Measurements from ENCODE around the gene GLMN. TPM values are rescaled to one million over a fixed set of nuclear protein-coding genes. Genes with fewer than 3 reads are reported as not detected.

The GLMN gene
- polyA plus RNA-seq, 1 of the 3 experiments (the other 2 are of a cell fraction) = 2.3 TPM

DNA sequence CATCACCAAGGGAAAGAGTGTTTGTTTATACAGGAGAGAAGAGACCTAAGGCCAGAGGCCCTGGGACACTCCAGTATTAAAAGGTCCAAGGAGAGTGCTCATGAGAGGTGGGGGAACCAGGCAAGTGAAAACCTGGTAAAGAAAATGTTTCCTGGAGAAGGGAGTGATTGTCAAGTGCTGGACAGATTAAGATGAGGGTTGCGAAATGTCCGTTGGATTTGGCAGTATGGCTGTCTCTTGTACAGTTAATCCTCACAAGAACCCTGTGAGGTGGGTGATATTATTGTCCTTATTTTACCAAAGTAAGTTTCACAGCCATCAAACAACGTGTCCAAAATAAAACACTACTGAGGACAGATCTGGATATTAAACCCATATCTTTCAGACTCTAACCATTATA is 44.3 kb upstream of the GLMN start:
- Histone ChIP-seq H2AFZ (ENCODE audit: low read depth) (no peak overlapping the region), H3K27ac (ENCODE audit: low read depth in 2 of 2, low read length in 1 of 2) (no peak overlapping the region), H3K79me2 (ENCODE audit: insufficient read depth) (no peaks in the 10 kb centered on the region), H4K20me1 (ENCODE audit: insufficient read depth) (no peaks in the 10 kb centered on the region), H3K27me3 (ENCODE audit: insufficient read depth) (no peaks in the 10 kb centered on the region), H3K9me3 (no peaks in the 10 kb centered on the region), H3K4me2 (no peak overlapping the region), H3F3A (replicated peaks; ENCODE audit: insufficient read depth) (no peaks in the 10 kb centered on the region), H3K9ac (no peak overlapping the region), H3K4me1 (ENCODE audit: control insufficient read depth in 1 of 2, insufficient read depth in 2 of 2, low read depth in 1 of 2, low read length in 1 of 2) (no peaks in the 10 kb centered on the region), H3K36me3 (replicated peaks in 1 of 2; ENCODE audit: control insufficient read depth in 1 of 2, insufficient read depth in 2 of 2, low read length in 1 of 2) (peaks cover 35 to 42% of the 10 kb centered on the region in 2 experiments), H3K9me2 (no peaks in the 10 kb centered on the region), H3K4me3 (ENCODE audit: low read depth in 2 of 2, low read length in 1 of 2) (no peak overlapping the region)
- ChIA-PET CTCF (interaction anchor here (1.0 kb wide), 1 partner anchor 8 kb away, joined by 3 read pairs; no protein-coding TSS in a partner anchor), POLR2A (no interaction called here)
- DNase-seq = no peak
- 83% methylated on average over 3 of the region's 3 CpGs for WGBS (ENCODE audit: low lambda C conversion rate)
- TF ChIP-seq EZH2phosphoT487 (IDR thresholded peaks at IDR 0.05; ENCODE audit: borderline replicate concordance, low read depth) (no peak), FOXJ3 (CRISPR knock-in tag; IDR thresholded peaks at IDR 0.05) (no peak), CHD2 (IDR thresholded peaks at IDR 0.05; ENCODE audit: low read length, partially characterized antibody) (no peak), POLR2AphosphoS5 (IDR thresholded peaks at IDR 0.05; ENCODE audit: low read depth, low read length) (no peak), MEF2A (IDR thresholded peaks at IDR 0.05; ENCODE audit: borderline replicate concordance, low read depth) (no peak)
- TF ChIP-seq, protein P1, sequence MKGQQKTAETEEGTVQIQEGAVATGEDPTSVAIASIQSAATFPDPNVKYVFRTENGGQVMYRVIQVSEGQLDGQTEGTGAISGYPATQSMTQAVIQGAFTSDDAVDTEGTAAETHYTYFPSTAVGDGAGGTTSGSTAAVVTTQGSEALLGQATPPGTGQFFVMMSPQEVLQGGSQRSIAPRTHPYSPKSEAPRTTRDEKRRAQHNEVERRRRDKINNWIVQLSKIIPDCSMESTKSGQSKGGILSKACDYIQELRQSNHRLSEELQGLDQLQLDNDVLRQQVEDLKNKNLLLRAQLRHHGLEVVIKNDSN (IDR thresholded peaks at IDR 0.05; ENCODE audit: borderline replicate concordance, low read depth) = no peak
- TF ChIP-seq, protein P2, sequence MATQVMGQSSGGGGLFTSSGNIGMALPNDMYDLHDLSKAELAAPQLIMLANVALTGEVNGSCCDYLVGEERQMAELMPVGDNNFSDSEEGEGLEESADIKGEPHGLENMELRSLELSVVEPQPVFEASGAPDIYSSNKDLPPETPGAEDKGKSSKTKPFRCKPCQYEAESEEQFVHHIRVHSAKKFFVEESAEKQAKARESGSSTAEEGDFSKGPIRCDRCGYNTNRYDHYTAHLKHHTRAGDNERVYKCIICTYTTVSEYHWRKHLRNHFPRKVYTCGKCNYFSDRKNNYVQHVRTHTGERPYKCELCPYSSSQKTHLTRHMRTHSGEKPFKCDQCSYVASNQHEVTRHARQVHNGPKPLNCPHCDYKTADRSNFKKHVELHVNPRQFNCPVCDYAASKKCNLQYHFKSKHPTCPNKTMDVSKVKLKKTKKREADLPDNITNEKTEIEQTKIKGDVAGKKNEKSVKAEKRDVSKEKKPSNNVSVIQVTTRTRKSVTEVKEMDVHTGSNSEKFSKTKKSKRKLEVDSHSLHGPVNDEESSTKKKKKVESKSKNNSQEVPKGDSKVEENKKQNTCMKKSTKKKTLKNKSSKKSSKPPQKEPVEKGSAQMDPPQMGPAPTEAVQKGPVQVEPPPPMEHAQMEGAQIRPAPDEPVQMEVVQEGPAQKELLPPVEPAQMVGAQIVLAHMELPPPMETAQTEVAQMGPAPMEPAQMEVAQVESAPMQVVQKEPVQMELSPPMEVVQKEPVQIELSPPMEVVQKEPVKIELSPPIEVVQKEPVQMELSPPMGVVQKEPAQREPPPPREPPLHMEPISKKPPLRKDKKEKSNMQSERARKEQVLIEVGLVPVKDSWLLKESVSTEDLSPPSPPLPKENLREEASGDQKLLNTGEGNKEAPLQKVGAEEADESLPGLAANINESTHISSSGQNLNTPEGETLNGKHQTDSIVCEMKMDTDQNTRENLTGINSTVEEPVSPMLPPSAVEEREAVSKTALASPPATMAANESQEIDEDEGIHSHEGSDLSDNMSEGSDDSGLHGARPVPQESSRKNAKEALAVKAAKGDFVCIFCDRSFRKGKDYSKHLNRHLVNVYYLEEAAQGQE (IDR thresholded peaks at IDR 0.05; ENCODE audit: low read depth, low read length) = no peak
- TF ChIP-seq, protein P3, sequence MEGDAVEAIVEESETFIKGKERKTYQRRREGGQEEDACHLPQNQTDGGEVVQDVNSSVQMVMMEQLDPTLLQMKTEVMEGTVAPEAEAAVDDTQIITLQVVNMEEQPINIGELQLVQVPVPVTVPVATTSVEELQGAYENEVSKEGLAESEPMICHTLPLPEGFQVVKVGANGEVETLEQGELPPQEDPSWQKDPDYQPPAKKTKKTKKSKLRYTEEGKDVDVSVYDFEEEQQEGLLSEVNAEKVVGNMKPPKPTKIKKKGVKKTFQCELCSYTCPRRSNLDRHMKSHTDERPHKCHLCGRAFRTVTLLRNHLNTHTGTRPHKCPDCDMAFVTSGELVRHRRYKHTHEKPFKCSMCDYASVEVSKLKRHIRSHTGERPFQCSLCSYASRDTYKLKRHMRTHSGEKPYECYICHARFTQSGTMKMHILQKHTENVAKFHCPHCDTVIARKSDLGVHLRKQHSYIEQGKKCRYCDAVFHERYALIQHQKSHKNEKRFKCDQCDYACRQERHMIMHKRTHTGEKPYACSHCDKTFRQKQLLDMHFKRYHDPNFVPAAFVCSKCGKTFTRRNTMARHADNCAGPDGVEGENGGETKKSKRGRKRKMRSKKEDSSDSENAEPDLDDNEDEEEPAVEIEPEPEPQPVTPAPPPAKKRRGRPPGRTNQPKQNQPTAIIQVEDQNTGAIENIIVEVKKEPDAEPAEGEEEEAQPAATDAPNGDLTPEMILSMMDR (IDR thresholded peaks at IDR 0.05) = no peak
- TF ChIP-seq, protein P4, sequence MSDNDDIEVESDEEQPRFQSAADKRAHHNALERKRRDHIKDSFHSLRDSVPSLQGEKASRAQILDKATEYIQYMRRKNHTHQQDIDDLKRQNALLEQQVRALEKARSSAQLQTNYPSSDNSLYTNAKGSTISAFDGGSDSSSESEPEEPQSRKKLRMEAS (IDR thresholded peaks at IDR 0.05; ENCODE audit: low read depth) = no peak
- TF ChIP-seq, protein P5, sequence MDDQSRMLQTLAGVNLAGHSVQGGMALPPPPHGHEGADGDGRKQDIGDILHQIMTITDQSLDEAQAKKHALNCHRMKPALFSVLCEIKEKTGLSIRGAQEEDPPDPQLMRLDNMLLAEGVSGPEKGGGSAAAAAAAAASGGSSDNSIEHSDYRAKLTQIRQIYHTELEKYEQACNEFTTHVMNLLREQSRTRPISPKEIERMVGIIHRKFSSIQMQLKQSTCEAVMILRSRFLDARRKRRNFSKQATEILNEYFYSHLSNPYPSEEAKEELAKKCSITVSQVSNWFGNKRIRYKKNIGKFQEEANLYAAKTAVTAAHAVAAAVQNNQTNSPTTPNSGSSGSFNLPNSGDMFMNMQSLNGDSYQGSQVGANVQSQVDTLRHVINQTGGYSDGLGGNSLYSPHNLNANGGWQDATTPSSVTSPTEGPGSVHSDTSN (IDR thresholded peaks at IDR 0.05) = no peak

All from SK-N-SH (cell line).